Activated CD4-positive, alpha-beta T cell treated with anti-CD3 and anti-CD28 coated beads, Interleukin-2, amount 10 ng/mL, durations not matched to agents 24 days and 14 days (primary cell): ENCODE data around the gene HSP90AB1. TPM values are rescaled to one million over a fixed set of nuclear protein-coding genes. Genes with fewer than 3 reads are reported as not detected.

Source experiments
- DNase-seq: peaks from one replicate; pipeline ENCODE4 v3.0.0; 2022
- H3K27ac Mint-ChIP-seq: one replicate; pipeline ENCODE4 v1.8.0; 2022; ENCODE audit warnings: mild to moderate bottlenecking, mixed read lengths
- H3K27me3 Mint-ChIP-seq: one replicate; pipeline ENCODE4 v1.8.0; 2022; ENCODE audit warnings: mixed read lengths
- H3K36me3 Mint-ChIP-seq: one replicate; pipeline ENCODE4 v1.8.0; 2022; ENCODE audit warnings: low read depth, mild to moderate bottlenecking, mixed read lengths
- H3K4me1 Mint-ChIP-seq: one replicate; pipeline ENCODE4 v1.8.0; 2021; ENCODE audit warnings: mixed read lengths
- H3K4me3 Mint-ChIP-seq: one replicate; pipeline ENCODE4 v1.8.0; 2022; ENCODE audit warnings: mild to moderate bottlenecking, moderate library complexity, mixed read lengths
- H3K9me3 Mint-ChIP-seq: one replicate; pipeline ENCODE4 v1.8.0; 2021; ENCODE audit warnings: mixed read lengths
- intact Hi-C: fragments of 100-400 bp; cut with micrococcal nuclease; formaldehyde crosslinking; loops from one replicate; pipeline ENCODE4 v1.15.1; 2023
- total RNA-seq: library from RNA; stranded (reverse); gene quantifications from 2 replicates; pipeline ENCODE4 v1.2.3, GENCODE V29; 2022

HSP90AB1 gene
- total RNA-seq, 1 donor from 2014 or later: 2,450 TPM

GRCh38 chr6:44217332-44218143 is 29.4 kb upstream of the HSP90AB1 start:
- Mint-ChIP-seq H3K9me3 (no peaks in the 10 kb centered on the region), H3K27me3 (peaks cover 18% of the 10 kb centered on the region), H3K4me3 (no peak overlapping the region), H3K27ac (no peak overlapping the region), H3K4me1 (peaks cover 16% of the 10 kb centered on the region), H3K36me3 (no peaks in the 10 kb centered on the region)
- intact Hi-C loops: no loop called here
- no peak for DNase-seq

GRCh38 chr6:44219053-44219814 is 27.7 kb upstream of the HSP90AB1 start:
- DNase-seq: peak; percentile 80
- peaks cover 18% of the 10 kb centered on the region for H3K27me3 Mint-ChIP-seq
- peaks cover 26% of the 10 kb centered on the region for H3K4me1 Mint-ChIP-seq
- intact Hi-C loops: no loop called here
- H3K4me3 Mint-ChIP-seq: peak overlapping the region; percentile 59
- H3K36me3 Mint-ChIP-seq: no peaks in the 10 kb centered on the region
- no peaks in the 10 kb centered on the region for H3K9me3 Mint-ChIP-seq
- no peak overlapping the region for H3K27ac Mint-ChIP-seq

- Mint-ChIP-seq H3K27me3 (peaks cover 18% of the 10 kb centered on the region), H3K4me1 (peaks cover 35% of the 10 kb centered on the region), H3K36me3 (peaks cover 3% of the 10 kb centered on the region), H3K9me3 (no peaks in the 10 kb centered on the region), H3K4me3 (no peak overlapping the region), H3K27ac (no peak overlapping the region)
- intact Hi-C loops: loop anchor here (5.0 kb wide), 2 partner anchors 48 to 117 kb away; no protein-coding TSS in a partner anchor
- DNase-seq: no peak
Observed at GRCh38 chr6:44219815-44220784, 26.8 kb upstream of the HSP90AB1 start.

GRCh38 chr6:44220913-44221290 is 26.0 kb upstream of the HSP90AB1 start:
- intact Hi-C loops: loop anchor here (1.0 to 5.0 kb wide), 3 partner anchors 17 to 116 kb away; no protein-coding TSS in a partner anchor
- no peaks in the 10 kb centered on the region for H3K9me3 Mint-ChIP-seq
- H3K27me3 Mint-ChIP-seq: peaks cover 18% of the 10 kb centered on the region
- peak overlapping the region; percentile 42 for H3K27ac Mint-ChIP-seq
- no peak for DNase-seq
- H3K36me3 Mint-ChIP-seq: peaks cover 3% of the 10 kb centered on the region
- no peak overlapping the region for H3K4me3 Mint-ChIP-seq
- peaks cover 38% of the 10 kb centered on the region for H3K4me1 Mint-ChIP-seq

GRCh38 chr6:44221291-44221960 is 25.5 kb upstream of the HSP90AB1 start:
- Mint-ChIP-seq H3K27ac (peak overlapping the region; percentile 42), H3K36me3 (peaks cover 3% of the 10 kb centered on the region), H3K4me3 (no peak overlapping the region), H3K4me1 (peaks cover 40% of the 10 kb centered on the region), H3K27me3 (peaks cover 18% of the 10 kb centered on the region), H3K9me3 (no peaks in the 10 kb centered on the region)
- intact Hi-C loops: loop anchor here (1.0 to 5.0 kb wide), 3 partner anchors 17 to 116 kb away; no protein-coding TSS in a partner anchor
- peak; percentile 93 for DNase-seq

- intact Hi-C loops: loop anchor here (1.0 to 5.0 kb wide), 5 partner anchors 16 to 115 kb away; partner anchors contain the start of genes MRPL14, SLC35B2 and TMEM63B
- H3K9me3 Mint-ChIP-seq: no peaks in the 10 kb centered on the region
- H3K4me3 Mint-ChIP-seq: no peak overlapping the region
- H3K4me1 Mint-ChIP-seq: peaks cover 41% of the 10 kb centered on the region
- no peak for DNase-seq
- H3K27me3 Mint-ChIP-seq: peaks cover 15% of the 10 kb centered on the region
- peak overlapping the region; percentile 29 for H3K27ac Mint-ChIP-seq
- H3K36me3 Mint-ChIP-seq: peaks cover 3% of the 10 kb centered on the region
Observed at GRCh38 chr6:44221961-44222335, 25.0 kb upstream of the HSP90AB1 start.

GRCh38 chr6:44222486-44223318 is 24.2 kb upstream of the HSP90AB1 start:
- no peak for DNase-seq
- H3K36me3 Mint-ChIP-seq: peaks cover 3% of the 10 kb centered on the region
- peaks cover 43% of the 10 kb centered on the region for H3K4me1 Mint-ChIP-seq
- no peaks in the 10 kb centered on the region for H3K9me3 Mint-ChIP-seq
- H3K27me3 Mint-ChIP-seq: peaks cover 13% of the 10 kb centered on the region
- peak overlapping the region; percentile 91 for H3K4me3 Mint-ChIP-seq
- peak overlapping the region; percentile 90 for H3K27ac Mint-ChIP-seq
- intact Hi-C loops: loop anchor here (2.0 to 5.0 kb wide), 4 partner anchors 34 to 115 kb away; partner anchors contain the start of genes MRPL14, SLC35B2 and TMEM63B

GRCh38 chr6:44223319-44224028 is 23.4 kb upstream of the HSP90AB1 start, which contains the start of gene SLC29A1:
Gene SLC29A1, plus strand, starts transcription at chr6:44223595. Its CDS starts 3,719 bp downstream, at chr6:44227314.
- peak within 1 kb of the TSS; percentile 91 for H3K4me3 Mint-ChIP-seq
- DNase-seq: peak; percentile 94
- H3K36me3 Mint-ChIP-seq: peaks cover 3% of the 10 kb centered on the region
- peak within 1 kb of the TSS; percentile 90 for H3K27ac Mint-ChIP-seq
- no peaks in the 10 kb centered on the region for H3K9me3 Mint-ChIP-seq
- intact Hi-C loops: loop anchor here (1.0 to 5.0 kb wide), 5 partner anchors 23 to 114 kb away; partner anchors contain the start of genes MRPL14, SLC35B2 and TMEM63B
- peaks cover 7% of the 10 kb centered on the region for H3K27me3 Mint-ChIP-seq
- peaks cover 43% of the 10 kb centered on the region for H3K4me1 Mint-ChIP-seq

GRCh38 chr6:44224029-44224964 is 22.6 kb upstream of the HSP90AB1 start:
- Mint-ChIP-seq H3K4me3 (peak overlapping the region; percentile 91), H3K4me1 (peaks cover 43% of the 10 kb centered on the region), H3K36me3 (peaks cover 8% of the 10 kb centered on the region), H3K27ac (peak overlapping the region; percentile 63), H3K27me3 (peaks cover 3% of the 10 kb centered on the region), H3K9me3 (no peaks in the 10 kb centered on the region)
- peak; percentile 73 for DNase-seq
- intact Hi-C loops: loop anchor here (1.0 to 5.0 kb wide), 3 partner anchors 22 to 113 kb away; no protein-coding TSS in a partner anchor

- Mint-ChIP-seq H3K4me3 (peak overlapping the region; percentile 91), H3K27me3 (peaks cover 3% of the 10 kb centered on the region), H3K36me3 (peaks cover 14% of the 10 kb centered on the region), H3K4me1 (peaks cover 41% of the 10 kb centered on the region), H3K27ac (no peak overlapping the region), H3K9me3 (no peaks in the 10 kb centered on the region)
- intact Hi-C loops: loop anchor here (1.0 to 5.0 kb wide), 3 partner anchors 21 to 112 kb away; no protein-coding TSS in a partner anchor
- no peak for DNase-seq
Observed at GRCh38 chr6:44224965-44225305, 22.0 kb upstream of the HSP90AB1 start.
